ENCODE results near the gene FAM222B.

DNA sequence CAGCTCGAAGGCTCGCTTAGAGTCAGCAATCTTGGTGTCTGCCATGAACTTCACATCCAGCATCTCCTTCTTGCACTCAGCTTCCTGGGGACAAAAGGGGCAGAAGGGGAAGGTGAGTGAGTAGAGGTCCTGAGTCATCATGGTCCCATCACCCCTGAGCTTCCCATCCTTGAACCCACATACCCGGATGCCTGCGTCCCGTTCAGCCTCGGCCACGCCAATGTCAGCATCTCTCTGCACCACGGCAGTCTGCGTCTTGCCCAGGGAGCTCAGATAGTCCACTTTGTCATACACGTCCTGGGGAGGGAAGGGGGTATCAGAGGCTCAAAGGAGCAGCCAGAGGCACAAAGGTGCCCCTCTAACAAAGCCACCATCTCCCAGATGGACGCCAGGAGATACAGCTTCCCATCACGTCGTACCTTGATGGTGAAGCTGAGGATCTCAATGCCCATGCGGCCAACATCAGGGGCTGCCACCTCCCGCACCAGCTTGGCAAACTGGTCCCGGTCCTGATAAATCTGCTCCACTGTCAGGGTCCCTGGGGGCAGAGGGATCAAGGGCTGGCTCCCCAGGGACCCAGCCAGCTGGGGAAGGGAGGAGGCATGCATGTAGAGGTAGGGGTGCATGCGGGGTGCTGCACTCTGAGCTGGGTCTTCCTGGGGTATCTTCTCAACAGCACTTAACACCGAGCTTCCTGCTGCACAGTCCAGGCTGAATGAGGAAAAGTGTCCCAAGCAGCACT lies 39.7 kb upstream of the FAM222B start:
- TF ChIP-seq, protein P1, sequence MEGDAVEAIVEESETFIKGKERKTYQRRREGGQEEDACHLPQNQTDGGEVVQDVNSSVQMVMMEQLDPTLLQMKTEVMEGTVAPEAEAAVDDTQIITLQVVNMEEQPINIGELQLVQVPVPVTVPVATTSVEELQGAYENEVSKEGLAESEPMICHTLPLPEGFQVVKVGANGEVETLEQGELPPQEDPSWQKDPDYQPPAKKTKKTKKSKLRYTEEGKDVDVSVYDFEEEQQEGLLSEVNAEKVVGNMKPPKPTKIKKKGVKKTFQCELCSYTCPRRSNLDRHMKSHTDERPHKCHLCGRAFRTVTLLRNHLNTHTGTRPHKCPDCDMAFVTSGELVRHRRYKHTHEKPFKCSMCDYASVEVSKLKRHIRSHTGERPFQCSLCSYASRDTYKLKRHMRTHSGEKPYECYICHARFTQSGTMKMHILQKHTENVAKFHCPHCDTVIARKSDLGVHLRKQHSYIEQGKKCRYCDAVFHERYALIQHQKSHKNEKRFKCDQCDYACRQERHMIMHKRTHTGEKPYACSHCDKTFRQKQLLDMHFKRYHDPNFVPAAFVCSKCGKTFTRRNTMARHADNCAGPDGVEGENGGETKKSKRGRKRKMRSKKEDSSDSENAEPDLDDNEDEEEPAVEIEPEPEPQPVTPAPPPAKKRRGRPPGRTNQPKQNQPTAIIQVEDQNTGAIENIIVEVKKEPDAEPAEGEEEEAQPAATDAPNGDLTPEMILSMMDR (conservative IDR thresholded peaks at IDR 0.05; ENCODE audit: low read depth in 2 of 2): no peak
- TF ChIP-seq EZH2 (IDR thresholded peaks at IDR 0.05; ENCODE audit: low read depth, unreplicated experiment): no peak
- TF ChIP-seq, protein P2, sequence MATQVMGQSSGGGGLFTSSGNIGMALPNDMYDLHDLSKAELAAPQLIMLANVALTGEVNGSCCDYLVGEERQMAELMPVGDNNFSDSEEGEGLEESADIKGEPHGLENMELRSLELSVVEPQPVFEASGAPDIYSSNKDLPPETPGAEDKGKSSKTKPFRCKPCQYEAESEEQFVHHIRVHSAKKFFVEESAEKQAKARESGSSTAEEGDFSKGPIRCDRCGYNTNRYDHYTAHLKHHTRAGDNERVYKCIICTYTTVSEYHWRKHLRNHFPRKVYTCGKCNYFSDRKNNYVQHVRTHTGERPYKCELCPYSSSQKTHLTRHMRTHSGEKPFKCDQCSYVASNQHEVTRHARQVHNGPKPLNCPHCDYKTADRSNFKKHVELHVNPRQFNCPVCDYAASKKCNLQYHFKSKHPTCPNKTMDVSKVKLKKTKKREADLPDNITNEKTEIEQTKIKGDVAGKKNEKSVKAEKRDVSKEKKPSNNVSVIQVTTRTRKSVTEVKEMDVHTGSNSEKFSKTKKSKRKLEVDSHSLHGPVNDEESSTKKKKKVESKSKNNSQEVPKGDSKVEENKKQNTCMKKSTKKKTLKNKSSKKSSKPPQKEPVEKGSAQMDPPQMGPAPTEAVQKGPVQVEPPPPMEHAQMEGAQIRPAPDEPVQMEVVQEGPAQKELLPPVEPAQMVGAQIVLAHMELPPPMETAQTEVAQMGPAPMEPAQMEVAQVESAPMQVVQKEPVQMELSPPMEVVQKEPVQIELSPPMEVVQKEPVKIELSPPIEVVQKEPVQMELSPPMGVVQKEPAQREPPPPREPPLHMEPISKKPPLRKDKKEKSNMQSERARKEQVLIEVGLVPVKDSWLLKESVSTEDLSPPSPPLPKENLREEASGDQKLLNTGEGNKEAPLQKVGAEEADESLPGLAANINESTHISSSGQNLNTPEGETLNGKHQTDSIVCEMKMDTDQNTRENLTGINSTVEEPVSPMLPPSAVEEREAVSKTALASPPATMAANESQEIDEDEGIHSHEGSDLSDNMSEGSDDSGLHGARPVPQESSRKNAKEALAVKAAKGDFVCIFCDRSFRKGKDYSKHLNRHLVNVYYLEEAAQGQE (IDR thresholded peaks at IDR 0.05; ENCODE audit: unreplicated experiment): no peak
- no peak for TF ChIP-seq ZNF114 (CRISPR knock-in tag; IDR thresholded peaks at IDR 0.05)
- TF ChIP-seq EZH2phosphoT487 (IDR thresholded peaks at IDR 0.05; ENCODE audit: unreplicated experiment): no peak
- TF ChIP-seq POLR2AphosphoS5 (IDR thresholded peaks at IDR 0.05; ENCODE audit: low read depth): no peak
- TF ChIP-seq STAT1 (IDR thresholded peaks at IDR 0.05; ENCODE audit: unreplicated experiment): no peak
- TF ChIP-seq JUNB (IDR thresholded peaks at IDR 0.05; ENCODE audit: unreplicated experiment): no peak
